ENCODE results near the gene BBS2. TPM values are rescaled to one million over a fixed set of nuclear protein-coding genes. Genes with fewer than 3 reads are reported as not detected.

BBS2 gene
- total RNA-seq, 1 donor from 2014 or later, result 31.6 TPM

GRCh38 chr16:56448005-56448404 is 71.8 kb downstream of the BBS2 start:
- TF ChIP-seq, protein P1, sequence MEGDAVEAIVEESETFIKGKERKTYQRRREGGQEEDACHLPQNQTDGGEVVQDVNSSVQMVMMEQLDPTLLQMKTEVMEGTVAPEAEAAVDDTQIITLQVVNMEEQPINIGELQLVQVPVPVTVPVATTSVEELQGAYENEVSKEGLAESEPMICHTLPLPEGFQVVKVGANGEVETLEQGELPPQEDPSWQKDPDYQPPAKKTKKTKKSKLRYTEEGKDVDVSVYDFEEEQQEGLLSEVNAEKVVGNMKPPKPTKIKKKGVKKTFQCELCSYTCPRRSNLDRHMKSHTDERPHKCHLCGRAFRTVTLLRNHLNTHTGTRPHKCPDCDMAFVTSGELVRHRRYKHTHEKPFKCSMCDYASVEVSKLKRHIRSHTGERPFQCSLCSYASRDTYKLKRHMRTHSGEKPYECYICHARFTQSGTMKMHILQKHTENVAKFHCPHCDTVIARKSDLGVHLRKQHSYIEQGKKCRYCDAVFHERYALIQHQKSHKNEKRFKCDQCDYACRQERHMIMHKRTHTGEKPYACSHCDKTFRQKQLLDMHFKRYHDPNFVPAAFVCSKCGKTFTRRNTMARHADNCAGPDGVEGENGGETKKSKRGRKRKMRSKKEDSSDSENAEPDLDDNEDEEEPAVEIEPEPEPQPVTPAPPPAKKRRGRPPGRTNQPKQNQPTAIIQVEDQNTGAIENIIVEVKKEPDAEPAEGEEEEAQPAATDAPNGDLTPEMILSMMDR (IDR thresholded peaks at IDR 0.05; ENCODE audit: insufficient read depth, low read length, severe bottlenecking), result no peak
- Histone ChIP-seq H3K36me3 (ENCODE audit: control insufficient read depth, insufficient read depth, low read length) (peaks cover 4% of the 10 kb centered on the region), H3K27me3 (ENCODE audit: control insufficient read depth, insufficient read depth, low read length) (no peaks in the 10 kb centered on the region), H3K4me3 (ENCODE audit: low read depth, low read length) (no peak overlapping the region)
- DNase-seq (ENCODE audit: low read depth) (no peak), FAIRE-seq (no peak)

- no peak overlapping the region for H3K4me3 ChIP-seq (ENCODE audit: low read depth, low read length)
- H3K27me3 ChIP-seq (ENCODE audit: control insufficient read depth, insufficient read depth, low read length), result no peaks in the 10 kb centered on the region
- FAIRE-seq, result no peak
- TF ChIP-seq, protein P1 (IDR thresholded peaks at IDR 0.05; ENCODE audit: insufficient read depth, low read length, severe bottlenecking), result no peak
- peaks cover 4% of the 10 kb centered on the region for H3K36me3 ChIP-seq (ENCODE audit: control insufficient read depth, insufficient read depth, low read length)
- DNase-seq (ENCODE audit: low read depth), result no peak
These were observed 72.5 kb downstream of the BBS2 start for GRCh38 chr16:56447286-56447685.

DNA sequence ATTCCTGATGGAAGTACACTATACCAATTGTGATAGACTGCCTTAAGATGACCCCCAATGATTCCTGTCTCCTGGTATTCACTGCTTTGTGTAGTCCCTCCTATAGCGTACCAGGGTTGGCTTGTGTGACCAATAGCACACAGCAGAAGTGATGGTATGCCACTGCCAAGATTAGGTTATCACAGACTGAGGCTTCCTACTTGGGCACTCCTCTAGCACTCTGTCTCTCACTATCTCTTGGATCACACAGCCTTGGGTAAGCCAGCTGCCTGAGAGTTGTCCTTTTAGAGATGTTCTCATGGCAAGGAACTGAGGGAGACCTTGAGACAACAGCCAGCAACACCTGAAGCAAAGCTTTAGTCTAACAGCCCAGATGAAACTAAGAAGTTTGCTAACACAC is 81.8 kb downstream of the BBS2 start:
- DNase-seq (ENCODE audit: low read depth) (no peak), FAIRE-seq (no peak)
- H3K27me3 ChIP-seq (ENCODE audit: control insufficient read depth, insufficient read depth, low read length), result no peaks in the 10 kb centered on the region
- H3K36me3 ChIP-seq (ENCODE audit: control insufficient read depth, insufficient read depth, low read length), result peaks cover 4% of the 10 kb centered on the region
- TF ChIP-seq, protein P1 (IDR thresholded peaks at IDR 0.05; ENCODE audit: insufficient read depth, low read length, severe bottlenecking), result no peak
- H3K4me3 ChIP-seq (ENCODE audit: low read depth, low read length), result no peak overlapping the region

GRCh38 chr16:56436258-56436657 is 83.6 kb downstream of the BBS2 start:
- H3K4me3 ChIP-seq (ENCODE audit: low read depth, low read length), result no peak overlapping the region
- DNase-seq (ENCODE audit: low read depth) (no peak), FAIRE-seq (no peak)
- TF ChIP-seq, protein P1 (IDR thresholded peaks at IDR 0.05; ENCODE audit: insufficient read depth, low read length, severe bottlenecking), result no peak
- H3K36me3 ChIP-seq (ENCODE audit: control insufficient read depth, insufficient read depth, low read length), result peaks cover 5% of the 10 kb centered on the region
- H3K27me3 ChIP-seq (ENCODE audit: control insufficient read depth, insufficient read depth, low read length), result no peaks in the 10 kb centered on the region

Other genes with a start within 250 kb of the BBS2 start
- 224 and 319 TPM in 2 replicates for gene AMFR, start 94.5 kb downstream of the BBS2 start, total RNA-seq
- gene NUDT21, start 68.7 kb downstream of the BBS2 start, total RNA-seq, result 41.5 and 45.8 TPM in 2 replicates
- gene OGFOD1, start 68.5 kb downstream of the BBS2 start, total RNA-seq, result 30.0 and 63.5 TPM in 2 replicates
- gene MT4, start 45.0 kb upstream of the BBS2 start, total RNA-seq, result not detected in 2 replicates
- gene MT3, start 69.5 kb upstream of the BBS2 start, total RNA-seq, result not detected in 2 replicates
- gene MT2A, start 88.6 kb upstream of the BBS2 start, total RNA-seq, result 10.0 and 34.0 TPM in 2 replicates
- gene MT1E, start 105.8 kb upstream of the BBS2 start, total RNA-seq, result 60.8 and 90.5 TPM in 2 replicates
- 0.26 TPM in 1 of 2 replicates, not detected in the other for gene MT1M, start 112.6 kb upstream of the BBS2 start, total RNA-seq
- gene MT1A, start 118.6 kb upstream of the BBS2 start, total RNA-seq, result not detected in 2 replicates
- gene MT1B, start 131.9 kb upstream of the BBS2 start, total RNA-seq, result not detected in 2 replicates
- 1.5 and 1.6 TPM in 2 replicates for gene MT1F, start 137.9 kb upstream of the BBS2 start, total RNA-seq
- 0.64 TPM in 1 of 2 replicates, not detected in the other for gene MT1G, start 148.0 kb upstream of the BBS2 start, total RNA-seq
- gene MT1H, start 149.8 kb upstream of the BBS2 start, total RNA-seq, result not detected in 2 replicates
- 212 and 261 TPM in 2 replicates for gene MT1X, start 162.4 kb upstream of the BBS2 start, total RNA-seq
- 43.0 and 47.4 TPM in 2 replicates for gene NUP93, start 210.1 kb upstream of the BBS2 start, total RNA-seq